ENCODE data around the gene DPYD. TPM values are rescaled to one million over a fixed set of nuclear protein-coding genes. Genes with fewer than 3 reads are reported as not detected.

The DPYD gene
- polyA plus RNA-seq, 2 donors: 6.7 to 10.0 TPM

GRCh38 chr1:97500760-97501159 is 420.1 kb downstream of the DPYD start:
- no peak overlapping the region for H3K4me3 ChIP-seq (ENCODE audit: low read depth in 1 of 2, low read length in 2 of 2)
- 57% methylated on average over 5 of the region's 5 CpGs for WGBS, 2 donors
- H3K36me3 ChIP-seq (ENCODE audit: control insufficient read depth in 2 of 2, insufficient read depth in 2 of 2, low read length in 1 of 2): no peaks in the 10 kb centered on the region
- H3K27me3 ChIP-seq (ENCODE audit: control insufficient read depth in 1 of 2, insufficient read depth in 2 of 2, low read length in 2 of 2): no peaks in the 10 kb centered on the region
- no peak overlapping the region for H3K27ac ChIP-seq (ENCODE audit: low read depth in 2 of 2, low read length in 1 of 2)
- no peaks in the 10 kb centered on the region for H3K4me1 ChIP-seq (ENCODE audit: control insufficient read depth in 2 of 2, insufficient read depth in 2 of 2, low read length in 1 of 2)
- H3K9me3 ChIP-seq (ENCODE audit: control insufficient read depth in 2 of 2, insufficient read depth in 1 of 2, low read depth in 1 of 2, low read length in 1 of 2): no peaks in the 10 kb centered on the region

DNA sequence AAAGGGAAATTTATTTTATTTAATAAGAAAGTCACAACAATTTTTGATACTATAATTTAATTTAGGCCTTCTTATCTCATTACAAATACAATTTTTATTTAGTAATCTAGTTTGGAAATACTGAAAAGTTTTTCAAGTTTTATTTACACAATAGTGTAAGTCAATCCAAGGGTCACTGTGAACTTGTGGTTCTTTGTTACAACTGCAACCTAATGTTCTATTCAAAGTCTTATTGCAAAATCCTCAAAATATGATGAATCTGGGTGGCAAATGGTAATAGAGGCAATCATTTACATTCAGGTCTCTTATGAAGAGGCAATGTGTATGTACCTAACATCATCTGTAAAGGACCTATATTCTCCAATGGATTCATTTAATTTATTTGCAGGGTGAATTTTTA is 421.2 kb downstream of the DPYD start:
- no peak overlapping the region for H3K4me3 ChIP-seq (ENCODE audit: low read depth in 1 of 2, low read length in 2 of 2)
- no peaks in the 10 kb centered on the region for H3K36me3 ChIP-seq (ENCODE audit: control insufficient read depth in 2 of 2, insufficient read depth in 2 of 2, low read length in 1 of 2)
- no peaks in the 10 kb centered on the region for H3K9me3 ChIP-seq (ENCODE audit: control insufficient read depth in 2 of 2, insufficient read depth in 1 of 2, low read depth in 1 of 2, low read length in 1 of 2)
- H3K4me1 ChIP-seq (ENCODE audit: control insufficient read depth in 2 of 2, insufficient read depth in 2 of 2, low read length in 1 of 2): no peaks in the 10 kb centered on the region
- H3K27me3 ChIP-seq (ENCODE audit: control insufficient read depth in 1 of 2, insufficient read depth in 2 of 2, low read length in 2 of 2): no peaks in the 10 kb centered on the region
- no peak overlapping the region for H3K27ac ChIP-seq (ENCODE audit: low read depth in 2 of 2, low read length in 1 of 2)

DNA sequence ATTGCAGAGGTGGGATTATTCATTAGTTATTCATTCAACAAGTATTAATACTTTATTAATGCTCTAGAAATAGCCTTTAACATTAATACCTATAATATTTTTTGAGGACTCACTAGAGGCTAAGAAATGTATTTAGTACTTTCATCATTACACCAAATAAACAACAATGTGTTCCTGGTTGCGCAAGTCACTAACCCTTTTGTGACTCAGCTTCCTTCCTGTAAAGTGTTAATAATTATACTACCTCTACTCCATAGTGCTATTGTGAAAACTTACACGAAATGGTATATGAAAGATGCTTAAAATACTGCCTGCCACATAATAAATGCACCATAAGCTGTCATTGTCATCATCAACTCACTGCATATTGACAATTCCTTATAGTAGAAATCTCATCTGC is 431.0 kb downstream of the DPYD start:
- H3K4me1 ChIP-seq (ENCODE audit: control insufficient read depth in 2 of 2, insufficient read depth in 2 of 2, low read length in 1 of 2): no peaks in the 10 kb centered on the region
- no peaks in the 10 kb centered on the region for H3K36me3 ChIP-seq (ENCODE audit: control insufficient read depth in 2 of 2, insufficient read depth in 2 of 2, low read length in 1 of 2)
- no peak overlapping the region for H3K27ac ChIP-seq (ENCODE audit: low read depth in 2 of 2, low read length in 1 of 2)
- WGBS, 2 donors: 43 to 49% methylated on average over 2 of the region's 2 CpGs
- H3K9me3 ChIP-seq (ENCODE audit: control insufficient read depth in 2 of 2, insufficient read depth in 1 of 2, low read depth in 1 of 2, low read length in 1 of 2): no peaks in the 10 kb centered on the region
- no peak overlapping the region for H3K4me3 ChIP-seq (ENCODE audit: low read depth in 1 of 2, low read length in 2 of 2)
- H3K27me3 ChIP-seq (ENCODE audit: control insufficient read depth in 1 of 2, insufficient read depth in 2 of 2, low read length in 2 of 2): no peaks in the 10 kb centered on the region

DNA sequence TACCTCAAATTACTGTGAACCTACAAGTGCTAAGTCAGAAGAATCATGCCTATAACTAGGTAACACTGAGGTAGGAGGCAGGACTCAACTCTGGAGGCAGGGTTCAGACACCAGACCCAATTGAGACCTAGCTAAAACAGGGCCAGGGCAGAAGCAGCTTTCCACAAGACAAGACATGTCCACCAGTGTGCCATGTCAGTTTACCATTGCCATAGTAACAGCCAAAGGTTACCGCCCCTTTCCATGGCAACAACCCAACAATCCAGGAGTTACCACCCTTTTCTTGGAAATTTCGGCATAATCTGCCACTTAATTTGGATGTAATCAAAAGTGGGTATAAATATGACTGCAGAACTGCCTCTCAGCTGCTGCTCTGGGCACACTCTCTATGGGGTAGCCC is 432.3 kb downstream of the DPYD start:
- no peaks in the 10 kb centered on the region for H3K36me3 ChIP-seq (ENCODE audit: control insufficient read depth in 2 of 2, insufficient read depth in 2 of 2, low read length in 1 of 2)
- no peaks in the 10 kb centered on the region for H3K4me1 ChIP-seq (ENCODE audit: control insufficient read depth in 2 of 2, insufficient read depth in 2 of 2, low read length in 1 of 2)
- 76 to 92% methylated on average over 2 of the region's 2 CpGs for WGBS, 2 donors
- H3K27me3 ChIP-seq (ENCODE audit: control insufficient read depth in 1 of 2, insufficient read depth in 2 of 2, low read length in 2 of 2): no peaks in the 10 kb centered on the region
- H3K4me3 ChIP-seq (ENCODE audit: low read depth in 1 of 2, low read length in 2 of 2): no peak overlapping the region
- no peaks in the 10 kb centered on the region for H3K9me3 ChIP-seq (ENCODE audit: control insufficient read depth in 2 of 2, insufficient read depth in 1 of 2, low read depth in 1 of 2, low read length in 1 of 2)
- H3K27ac ChIP-seq (ENCODE audit: low read depth in 2 of 2, low read length in 1 of 2): no peak overlapping the region

DNA sequence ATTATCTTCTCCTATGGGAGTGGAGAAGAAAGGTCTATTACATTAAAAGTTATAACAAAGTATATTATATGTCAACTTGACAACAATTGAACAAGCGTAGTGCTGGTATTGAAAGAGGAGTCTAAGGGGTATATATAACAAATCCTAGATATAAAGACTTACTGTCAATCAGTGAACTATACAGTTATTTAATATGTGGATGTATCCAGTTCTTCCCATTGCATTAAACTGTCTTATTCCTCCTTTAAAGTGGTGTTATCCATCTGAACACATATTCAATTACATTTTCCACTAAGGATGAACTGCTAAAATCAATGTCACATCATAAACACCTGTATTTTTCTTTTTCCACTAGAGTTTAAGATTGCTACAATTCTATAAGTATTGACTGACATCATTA is 438.8 kb downstream of the DPYD start:
- 88 to 93% methylated on average over 1 of the region's 1 CpG for WGBS, 2 donors
- no peaks in the 10 kb centered on the region for H3K4me1 ChIP-seq (ENCODE audit: control insufficient read depth in 2 of 2, insufficient read depth in 2 of 2, low read length in 1 of 2)
- no peak overlapping the region for H3K4me3 ChIP-seq (ENCODE audit: low read depth in 1 of 2, low read length in 2 of 2)
- no peaks in the 10 kb centered on the region for H3K9me3 ChIP-seq (ENCODE audit: control insufficient read depth in 2 of 2, insufficient read depth in 1 of 2, low read depth in 1 of 2, low read length in 1 of 2)
- H3K36me3 ChIP-seq (ENCODE audit: control insufficient read depth in 2 of 2, insufficient read depth in 2 of 2, low read length in 1 of 2): no peaks in the 10 kb centered on the region
- H3K27ac ChIP-seq (ENCODE audit: low read depth in 2 of 2, low read length in 1 of 2): no peak overlapping the region
- no peaks in the 10 kb centered on the region for H3K27me3 ChIP-seq (ENCODE audit: control insufficient read depth in 1 of 2, insufficient read depth in 2 of 2, low read length in 2 of 2)

DNA sequence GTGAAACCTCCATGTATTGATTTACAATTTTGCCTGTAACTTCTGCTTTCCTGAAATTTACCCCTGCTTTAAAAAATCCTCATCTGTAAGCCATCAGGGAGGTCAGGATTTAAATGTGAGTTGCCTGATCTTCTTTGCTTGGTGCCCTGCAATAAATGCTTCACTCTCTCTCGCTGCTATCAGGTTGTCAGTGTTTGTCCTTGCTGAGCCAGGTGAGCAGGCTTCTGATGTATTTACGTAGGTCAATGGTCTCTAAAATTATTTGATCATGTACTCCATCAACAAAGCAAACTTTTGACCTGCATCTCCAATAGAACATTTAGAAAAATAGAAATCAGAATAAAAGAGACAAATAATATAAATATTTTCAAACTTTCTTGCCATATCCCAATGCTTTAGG is 453.4 kb downstream of the DPYD start:
- H3K4me3 ChIP-seq (ENCODE audit: low read depth in 1 of 2, low read length in 2 of 2): no peak overlapping the region
- 86 to 89% methylated on average over 2 of the region's 2 CpGs for WGBS, 2 donors
- H3K27me3 ChIP-seq (ENCODE audit: control insufficient read depth in 1 of 2, insufficient read depth in 2 of 2, low read length in 2 of 2): no peaks in the 10 kb centered on the region
- H3K36me3 ChIP-seq (ENCODE audit: control insufficient read depth in 2 of 2, insufficient read depth in 2 of 2, low read length in 1 of 2): peaks cover 0 to 3% of the 10 kb centered on the region in 2 donors
- H3K4me1 ChIP-seq (ENCODE audit: control insufficient read depth in 2 of 2, insufficient read depth in 2 of 2, low read length in 1 of 2): no peaks in the 10 kb centered on the region
- no peak overlapping the region for H3K27ac ChIP-seq (ENCODE audit: low read depth in 2 of 2, low read length in 1 of 2)
- H3K9me3 ChIP-seq (ENCODE audit: control insufficient read depth in 2 of 2, insufficient read depth in 1 of 2, low read depth in 1 of 2, low read length in 1 of 2): peaks cover 0 to 4% of the 10 kb centered on the region in 2 donors

- H3K4me1 ChIP-seq (ENCODE audit: control insufficient read depth in 2 of 2, insufficient read depth in 2 of 2, low read length in 1 of 2): no peaks in the 10 kb centered on the region
Observed at GRCh38 chr1:97464305-97464704, 456.5 kb downstream of the DPYD start.

GRCh38 chr1:97461782-97462181 is 459.1 kb downstream of the DPYD start:
- Histone ChIP-seq H3K36me3 (ENCODE audit: control insufficient read depth in 2 of 2, insufficient read depth in 2 of 2, low read length in 1 of 2) (peaks cover 0 to 3% of the 10 kb centered on the region in 2 donors), H3K4me1 (ENCODE audit: control insufficient read depth in 2 of 2, insufficient read depth in 2 of 2, low read length in 1 of 2) (no peaks in the 10 kb centered on the region), H3K27ac (ENCODE audit: low read depth in 2 of 2, low read length in 1 of 2) (no peak overlapping the region), H3K9me3 (ENCODE audit: control insufficient read depth in 2 of 2, insufficient read depth in 1 of 2, low read depth in 1 of 2, low read length in 1 of 2) (peaks cover 0 to 4% of the 10 kb centered on the region in 2 donors), H3K4me3 (ENCODE audit: low read depth in 1 of 2, low read length in 2 of 2) (no peak overlapping the region), H3K27me3 (ENCODE audit: control insufficient read depth in 1 of 2, insufficient read depth in 2 of 2, low read length in 2 of 2) (no peaks in the 10 kb centered on the region)

More at GRCh38 chr1:97464305-97464704, 456.5 kb downstream of the DPYD start:
- peaks cover 0 to 4% of the 10 kb centered on the region in 2 donors for H3K9me3 ChIP-seq (ENCODE audit: control insufficient read depth in 2 of 2, insufficient read depth in 1 of 2, low read depth in 1 of 2, low read length in 1 of 2)
- WGBS, 2 donors: 89 to 90% methylated on average over 5 of the region's 5 CpGs
- H3K4me3 ChIP-seq (ENCODE audit: low read depth in 1 of 2, low read length in 2 of 2): no peak overlapping the region
- H3K27ac ChIP-seq (ENCODE audit: low read depth in 2 of 2, low read length in 1 of 2): no peak overlapping the region
- H3K36me3 ChIP-seq (ENCODE audit: control insufficient read depth in 2 of 2, insufficient read depth in 2 of 2, low read length in 1 of 2): peaks cover 0 to 3% of the 10 kb centered on the region in 2 donors
- H3K27me3 ChIP-seq (ENCODE audit: control insufficient read depth in 1 of 2, insufficient read depth in 2 of 2, low read length in 2 of 2): no peaks in the 10 kb centered on the region

DNA sequence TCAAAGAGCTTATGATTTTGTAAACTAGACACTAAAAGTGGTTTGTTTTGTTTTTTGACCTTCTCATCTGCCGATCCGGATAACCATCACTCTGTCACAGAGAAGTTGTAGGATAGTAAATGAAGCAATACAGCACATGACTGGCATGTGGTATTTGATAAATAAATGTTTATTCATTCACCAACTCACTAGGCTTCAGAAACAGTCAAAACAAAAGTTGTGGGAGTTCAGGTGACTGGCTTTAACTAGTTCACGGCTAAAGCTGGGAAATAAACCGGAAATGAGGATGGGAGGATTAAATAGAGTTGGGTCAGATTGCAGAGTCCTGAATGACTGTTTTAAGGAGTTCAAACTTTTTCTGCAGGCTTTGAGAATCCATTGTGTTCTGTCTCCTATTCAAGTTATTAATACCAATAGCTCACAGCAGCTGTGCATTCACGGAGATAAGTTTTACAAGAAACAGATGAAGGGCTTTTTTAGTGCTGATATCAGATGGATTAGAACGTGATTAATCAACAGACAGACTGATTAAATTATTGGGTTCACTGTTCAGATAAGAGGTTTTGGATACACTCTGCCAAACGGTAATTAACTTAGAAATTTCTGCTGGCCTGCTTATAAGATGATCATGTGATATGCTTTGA is 463.3 kb downstream of the DPYD start:
- H3K4me3 ChIP-seq (ENCODE audit: low read depth in 1 of 2, low read length in 2 of 2): no peak overlapping the region
- WGBS, 2 donors: 69 to 76% methylated on average over 7 of the region's 7 CpGs
- no peaks in the 10 kb centered on the region for H3K9me3 ChIP-seq (ENCODE audit: control insufficient read depth in 2 of 2, insufficient read depth in 1 of 2, low read depth in 1 of 2, low read length in 1 of 2)
- H3K36me3 ChIP-seq (ENCODE audit: control insufficient read depth in 2 of 2, insufficient read depth in 2 of 2, low read length in 1 of 2): no peaks in the 10 kb centered on the region
- H3K4me1 ChIP-seq (ENCODE audit: control insufficient read depth in 2 of 2, insufficient read depth in 2 of 2, low read length in 1 of 2): no peaks in the 10 kb centered on the region
- H3K27ac ChIP-seq (ENCODE audit: low read depth in 2 of 2, low read length in 1 of 2): no peak overlapping the region
- no peaks in the 10 kb centered on the region for H3K27me3 ChIP-seq (ENCODE audit: control insufficient read depth in 1 of 2, insufficient read depth in 2 of 2, low read length in 2 of 2)

GRCh38 chr1:97451944-97452343 is 468.9 kb downstream of the DPYD start:
- WGBS, 2 donors: 81 to 88% methylated on average over 2 of the region's 2 CpGs
- no peak overlapping the region for H3K4me3 ChIP-seq (ENCODE audit: low read depth in 1 of 2, low read length in 2 of 2)
- H3K9me3 ChIP-seq (ENCODE audit: control insufficient read depth in 2 of 2, insufficient read depth in 1 of 2, low read depth in 1 of 2, low read length in 1 of 2): no peaks in the 10 kb centered on the region
- no peak overlapping the region for H3K27ac ChIP-seq (ENCODE audit: low read depth in 2 of 2, low read length in 1 of 2)
- no peaks in the 10 kb centered on the region for H3K27me3 ChIP-seq (ENCODE audit: control insufficient read depth in 1 of 2, insufficient read depth in 2 of 2, low read length in 2 of 2)
- H3K36me3 ChIP-seq (ENCODE audit: control insufficient read depth in 2 of 2, insufficient read depth in 2 of 2, low read length in 1 of 2): no peaks in the 10 kb centered on the region
- H3K4me1 ChIP-seq (ENCODE audit: control insufficient read depth in 2 of 2, insufficient read depth in 2 of 2, low read length in 1 of 2): no peaks in the 10 kb centered on the region
